SU-DHL-6 (cell line): ENCODE measurements around the gene GAN.

Source experiments
- H2AFZ ChIP-seq: fragments of 200-600 bp; sonication (generic); 2 replicates; pipeline ENCODE4 v1.6.1; 2014; ENCODE audit warnings: low read depth, mild to moderate bottlenecking, moderate library complexity, mixed read lengths, antibody characterized with exemption, low read length; ENCODE audit not compliant: severe bottlenecking
- H3F3A ChIP-seq: fragments of 200-600 bp; shearing (Covaris generic); 2 replicates; pipeline ENCODE4 v1.6.0; 2016; ENCODE audit warnings: antibody characterized with exemption, mild to moderate bottlenecking; ENCODE audit not compliant: insufficient read depth
- H3K27ac ChIP-seq: fragments of 200-600 bp; sonication (generic); 2 replicates; pipeline ENCODE4 v1.5.1; 2016; ENCODE audit warnings: low read depth, mild to moderate bottlenecking, low read length, moderate library complexity, mixed read lengths
- H3K27me3 ChIP-seq: fragments of 200-600 bp; sonication (generic), shearing (Covaris generic); 2 replicates; pipeline ENCODE4 v1.6.0; 2014; ENCODE audit warnings: mild to moderate bottlenecking, low read length
- H3K36me3 ChIP-seq: fragments of 200-600 bp; sonication (generic); 2 replicates; pipeline ENCODE4 v1.6.1; 2014; ENCODE audit warnings: mild to moderate bottlenecking, low read length, mixed read lengths
- H3K4me2 ChIP-seq: fragments of 300-600, 200-600 bp; shearing (Covaris generic), sonication (generic); 2 replicates; pipeline ENCODE4 v1.6.0; 2014; ENCODE audit warnings: low read length, low read depth, mild to moderate bottlenecking; ENCODE audit not compliant: poor library complexity, severe bottlenecking
- H3K4me3 ChIP-seq: fragments of 200-600 bp; sonication (generic); 2 replicates; pipeline ENCODE4 v1.5.1; 2014; ENCODE audit warnings: antibody characterized with exemption, low read length, mild to moderate bottlenecking, mixed read lengths; ENCODE audit not compliant: insufficient read depth, poor library complexity, severe bottlenecking
- H3K79me2 ChIP-seq: fragments of 200-600 bp; sonication (generic); 2 replicates; pipeline ENCODE4 v1.6.1; 2014; ENCODE audit warnings: mild to moderate bottlenecking, low read length, moderate library complexity; ENCODE audit not compliant: insufficient read depth
- H3K9ac ChIP-seq: fragments of 200-600 bp; sonication (generic); 2 replicates; pipeline ENCODE4 v1.7.0; 2014; ENCODE audit warnings: mild to moderate bottlenecking, low read length
- H3K9me2 ChIP-seq: fragments of 200-600 bp; sonication (generic); replicated peaks from 2 replicates; pipeline ENCODE4 v1.6.1; 2014; ENCODE audit warnings: low read length; ENCODE audit not compliant: insufficient read depth
- H3K9me3 ChIP-seq: fragments of 200-600 bp; sonication (generic); 2 replicates; pipeline ENCODE4 v1.6.1; 2014; ENCODE audit warnings: low read length, mixed read lengths; ENCODE audit not compliant: insufficient read depth
- H4K20me1 ChIP-seq: fragments of 200-600 bp; sonication (generic); 2 replicates; pipeline ENCODE4 v1.6.1; 2014; ENCODE audit warnings: low read depth, mild to moderate bottlenecking, antibody characterized with exemption, low read length, moderate library complexity, mixed read lengths
- CTCF ChIP-seq: fragments of 200-600 bp; sonication (generic); IDR thresholded peaks from one replicate; pipeline ENCODE4 v1.5.1; 2017; ENCODE audit warnings: antibody characterized with exemption, mild to moderate bottlenecking, low read length, moderate library complexity; ENCODE audit not compliant: insufficient read depth, poor library complexity, severe bottlenecking
- EZH2phosphoT487 ChIP-seq: fragments of 200-600 bp; sonication (generic), shearing (Covaris generic); conservative IDR thresholded peaks from 2 replicates; pipeline ENCODE4 v1.6.1; 2018; ENCODE audit warnings: mild to moderate bottlenecking, antibody characterized with exemption, low read length, moderate library complexity, mixed read lengths

The GAN gene

GRCh38 chr16:81286190-81286589, 28.6 kb upstream of the GAN start:
- Histone ChIP-seq H3K4me3 (no peak overlapping the region), H3K79me2 (no peaks in the 10 kb centered on the region), H3K36me3 (no peaks in the 10 kb centered on the region)

GRCh38 chr16:81291117-81291516, 23.6 kb upstream of the GAN start:
- no peaks in the 10 kb centered on the region for H3K36me3 ChIP-seq
- no peak overlapping the region for H3K27ac ChIP-seq
- no peak for TF ChIP-seq CTCF
- TF ChIP-seq EZH2phosphoT487: no peak
- no peak overlapping the region for H3K4me2 ChIP-seq
- H2AFZ ChIP-seq: no peak overlapping the region
- no peaks in the 10 kb centered on the region for H3K9me3 ChIP-seq
- no peaks in the 10 kb centered on the region for H3K27me3 ChIP-seq
- H3K9me2 ChIP-seq: no peaks in the 10 kb centered on the region
- H4K20me1 ChIP-seq: no peaks in the 10 kb centered on the region
- no peak overlapping the region for H3K4me3 ChIP-seq
- no peaks in the 10 kb centered on the region for H3F3A ChIP-seq
- H3K9ac ChIP-seq: no peak overlapping the region
- H3K79me2 ChIP-seq: no peaks in the 10 kb centered on the region

More at GRCh38 chr16:81286190-81286589, 28.6 kb upstream of the GAN start:
- no peaks in the 10 kb centered on the region for H3K9me2 ChIP-seq
- TF ChIP-seq EZH2phosphoT487: no peak
- no peak for TF ChIP-seq CTCF
- no peaks in the 10 kb centered on the region for H3K9me3 ChIP-seq
- H3F3A ChIP-seq: no peaks in the 10 kb centered on the region
- H3K4me2 ChIP-seq: no peak overlapping the region
- H4K20me1 ChIP-seq: no peaks in the 10 kb centered on the region
- no peak overlapping the region for H3K9ac ChIP-seq
- no peak overlapping the region for H3K27ac ChIP-seq
- no peak overlapping the region for H2AFZ ChIP-seq
- no peaks in the 10 kb centered on the region for H3K27me3 ChIP-seq

- no peak overlapping the region for H3K4me2 ChIP-seq
- no peaks in the 10 kb centered on the region for H3K36me3 ChIP-seq
- H3K4me3 ChIP-seq: no peak overlapping the region
- no peak for TF ChIP-seq EZH2phosphoT487
- no peak for TF ChIP-seq CTCF
- H3K9ac ChIP-seq: no peak overlapping the region
- no peaks in the 10 kb centered on the region for H3K9me3 ChIP-seq
- H4K20me1 ChIP-seq: no peaks in the 10 kb centered on the region
- H3K27me3 ChIP-seq: no peaks in the 10 kb centered on the region
- no peaks in the 10 kb centered on the region for H3F3A ChIP-seq
- H2AFZ ChIP-seq: no peak overlapping the region
- no peaks in the 10 kb centered on the region for H3K79me2 ChIP-seq
- no peaks in the 10 kb centered on the region for H3K9me2 ChIP-seq
- H3K27ac ChIP-seq: no peak overlapping the region
These were observed 21.8 kb upstream of the GAN start for GRCh38 chr16:81292936-81293335.
